ENCODE results near the gene CROCC2.

GRCh38 chr2:240881913-240882312 lies 24.2 kb upstream of the CROCC2 start:
- TF ChIP-seq EZH2phosphoT487 (IDR thresholded peaks at IDR 0.05; ENCODE audit: borderline replicate concordance, low read depth, low read length): no peak
- TF ChIP-seq CTCF (conservative IDR thresholded peaks at IDR 0.05; ENCODE audit: low read length): no peak
